GM19324 (cell line): ENCODE measurements around the gene CTNS.
A peak's percentile ranks its signal among the peaks of the same experiment; 100 is the strongest.
"Not testable (repeated sequence)": the region's sequence is repeated elsewhere in the genome, so short reads cannot be mapped to it uniquely, and the experiment has no call there.

Experiments used
- ATAC-seq: cut with Tn5 transposase; IDR thresholded peaks from one replicate; pipeline ENCODE4 v1.9.1; 2021; ENCODE audit warnings: mild to moderate bottlenecking, moderate library complexity; ENCODE audit not compliant: unreplicated experiment, low FRiP score

Gene CTNS

GRCh38 chr17:3681565-3681964 is 45.0 kb downstream of the CTNS start:
- no peak for ATAC-seq

GRCh38 chr17:3682033-3682432 is 45.5 kb downstream of the CTNS start:
- no peak for ATAC-seq

GRCh38 chr17:3683054-3683511 is 46.5 kb downstream of the CTNS start:
- ATAC-seq, result peak; percentile 66

- ATAC-seq, result no peak
Measured at GRCh38 chr17:3685174-3685573, 48.6 kb downstream of the CTNS start.

GRCh38 chr17:3688027-3688553 is 51.5 kb downstream of the CTNS start:
- ATAC-seq, result no peak

- ATAC-seq, result no peak
Measured at GRCh38 chr17:3688852-3689261, 52.3 kb downstream of the CTNS start.

GRCh38 chr17:3689262-3690093 is 52.9 kb downstream of the CTNS start:
- ATAC-seq, result no peak

GRCh38 chr17:3690094-3690715 is 53.6 kb downstream of the CTNS start:
- no peak for ATAC-seq

GRCh38 chr17:3691617-3692067 is 55.1 kb downstream of the CTNS start:
- ATAC-seq, result no peak

GRCh38 chr17:3692346-3692745 is 55.8 kb downstream of the CTNS start:
- no peak for ATAC-seq

GRCh38 chr17:3693141-3693540 is 56.6 kb downstream of the CTNS start:
- ATAC-seq, result no peak

- no peak for ATAC-seq
Measured at GRCh38 chr17:3693829-3694231, 57.3 kb downstream of the CTNS start.

- no peak for ATAC-seq
Measured at GRCh38 chr17:3695129-3695722, 58.7 kb downstream of the CTNS start.

GRCh38 chr17:3695723-3696411 is 59.3 kb downstream of the CTNS start, which contains the start of gene P2RX5:
Gene P2RX5, minus strand, starts transcription at chr17:3696155. Its CDS starts 150 bp downstream, at chr17:3696005.
- ATAC-seq, result no peak

GRCh38 chr17:3697103-3697476 is 60.5 kb downstream of the CTNS start:
- no peak for ATAC-seq

GRCh38 chr17:3698139-3698538 is 61.6 kb downstream of the CTNS start:
- no peak for ATAC-seq

GRCh38 chr17:3699951-3700350 is 63.4 kb downstream of the CTNS start:
- ATAC-seq, result no peak

GRCh38 chr17:3702041-3702539 is 65.5 kb downstream of the CTNS start:
- ATAC-seq, result not testable (repeated sequence)

GRCh38 chr17:3704931-3705717 is 68.6 kb downstream of the CTNS start:
- no peak for ATAC-seq

GRCh38 chr17:3705718-3705984 is 69.1 kb downstream of the CTNS start:
- ATAC-seq, result not testable (repeated sequence)
